PC-9 (cell line): ENCODE results near the gene BRSK2. TPM values are rescaled to one million over a fixed set of nuclear protein-coding genes. Genes with fewer than 3 reads are reported as not detected.

Source experiments
- BruUV-seq: library from RNA; stranded (reverse); fragments of 400-500 nt; replicated peaks from 2 replicates; lab custom pipeline; 2021; lab: Mats Ljungman, UMichigan
- CTCF ChIA-PET: fragments of 300-600 bp; sonication (Branson Sonifier 250); formaldehyde crosslinking; loops from one replicate; lab custom pipeline; 2022; ENCODE audit warnings: antibody characterized with exemption; lab: Charles Lee
- POLR2A ChIA-PET: fragments of 300-600 bp; sonication (Branson Sonifier 250); formaldehyde crosslinking; loops from one replicate; lab custom pipeline; 2022; ENCODE audit warnings: antibody characterized with exemption; ENCODE audit not compliant: unreplicated experiment; lab: Charles Lee
- DNase-seq, 2 experiments: peaks; one replicate each; pipeline versions ENCODE4 v3.0.0 to v3.0.0-alpha.2; 2015 to 2022; ENCODE audit warnings: mixed read lengths in 1 of 2
- H2AFZ ChIP-seq: fragments of 200-600 bp; sonication (generic); 2 replicates; pipeline ENCODE4 v1.8.1; 2017; ENCODE audit warnings: antibody characterized with exemption
- H3F3A ChIP-seq: fragments of 200-600 bp; sonication (generic); 2 replicates; pipeline ENCODE4 v1.8.1; 2017; ENCODE audit warnings: antibody characterized with exemption, mild to moderate bottlenecking, low read depth; ENCODE audit not compliant: insufficient read depth
- H3K27ac ChIP-seq: fragments of 200-600 bp; sonication (generic); 2 replicates; pipeline ENCODE4 v1.6.1; 2016; ENCODE audit warnings: mixed run types
- H3K27me3 ChIP-seq: fragments of 200-600 bp; sonication (generic); 2 replicates; pipeline ENCODE4 v1.6.1; 2016; ENCODE audit warnings: low read depth, mixed run types; ENCODE audit not compliant: insufficient read depth
- H3K36me3 ChIP-seq: fragments of 200-600 bp; sonication (generic); 2 replicates; pipeline ENCODE4 v1.6.1; 2016; ENCODE audit warnings: low read depth, mixed run types
- H3K4me1 ChIP-seq: fragments of 200-600 bp; sonication (generic); replicated peaks from 2 replicates; pipeline ENCODE4 v1.6.1; 2016; ENCODE audit warnings: mixed run types; ENCODE audit not compliant: insufficient read depth
- H3K4me2 ChIP-seq: fragments of 200-600 bp; sonication (generic); 2 replicates; pipeline ENCODE4 v1.6.1; 2017; ENCODE audit warnings: mixed run types
- H3K4me3 ChIP-seq: fragments of 200-600 bp; sonication (generic); 2 replicates; pipeline ENCODE4 v1.6.1; 2016; ENCODE audit warnings: mixed run types
- H3K79me2 ChIP-seq: fragments of 200-600 bp; sonication (generic); 2 replicates; pipeline ENCODE4 v1.6.1; 2017; ENCODE audit warnings: low read depth, mixed run types
- H3K9me2 ChIP-seq: fragments of 200-600 bp; sonication (generic); 2 replicates; pipeline ENCODE4 v1.8.1; 2017; ENCODE audit warnings: mild to moderate bottlenecking; ENCODE audit not compliant: insufficient read depth
- H3K9me3 ChIP-seq: fragments of 200-600 bp; sonication (generic); 2 replicates; pipeline ENCODE4 v1.8.1; 2016; ENCODE audit warnings: low read depth; ENCODE audit not compliant: insufficient read depth
- H4K20me1 ChIP-seq: fragments of 200-600 bp; sonication (generic); 2 replicates; pipeline ENCODE4 v1.8.1; 2017; ENCODE audit not compliant: insufficient read depth
- CTCF ChIP-seq: fragments of 200-600 bp; sonication (generic); conservative IDR thresholded peaks from 2 replicates; pipeline ENCODE4 v1.6.1; 2017; ENCODE audit warnings: mixed run types, antibody characterized with exemption, mild to moderate bottlenecking, moderate library complexity
- EZH2 ChIP-seq: fragments of 200-600 bp; sonication (generic); IDR thresholded peaks from 2 replicates; pipeline ENCODE4 v1.8.0; 2017; ENCODE audit warnings: antibody characterized with exemption, low read depth
- intact Hi-C: fragments of 100-400 bp; cut with micrococcal nuclease; formaldehyde crosslinking; loops from one replicate; pipeline ENCODE4 v1.10.0; 2022; ENCODE audit not compliant: unreplicated experiment
- total RNA-seq: library from RNA; stranded (reverse); gene quantifications from 2 replicates; pipeline ENCODE4 v1.2.3, GENCODE V29; 2021

BRSK2 gene
- total RNA-seq, 1 experiment from 2014 or later, result 2.9 TPM

- Histone ChIP-seq H3K4me2 (peak overlapping the region; percentile 47; the same call in 1 of the 2 replicates), H3K4me1 (no peaks in the 10 kb centered on the region), H3K79me2 (no peaks in the 10 kb centered on the region), H3F3A (no peaks in the 10 kb centered on the region), H3K27me3 (peaks cover 8% of the 10 kb centered on the region; the same call in 1 of the 2 replicates), H4K20me1 (no peaks in the 10 kb centered on the region), H3K36me3 (no peaks in the 10 kb centered on the region), H2AFZ (0 out of 2 replicates have a peak overlapping the region, but pooled peaks have one; percentile 74), H3K9me2 (no peaks in the 10 kb centered on the region), H3K9me3 (no peaks in the 10 kb centered on the region), H3K4me3 (peak overlapping the region; percentile 52), H3K27ac (no peak overlapping the region)
- TF ChIP-seq CTCF (no peak), EZH2 (no peak)
- intact Hi-C loops, result no loop called here
- no TSS peak for BruUV-seq
- ChIA-PET POLR2A (interaction anchor here (0.6 kb wide), 1 partner anchor 112 kb away, joined by 6 read pairs; no protein-coding TSS in a partner anchor), CTCF (interaction anchor here (0.6 kb wide), 3 partner anchors 191 to 596 kb away, joined by 3 read pairs; no protein-coding TSS in a partner anchor)
- peak in 1 of 2 experiments; percentile 63 for DNase-seq
These were observed 6.7 kb upstream of the BRSK2 start for GRCh38 chr11:1382831-1383607.

- intact Hi-C loops, result no loop called here
- H2AFZ ChIP-seq, result no peak overlapping the region
- H3K79me2 ChIP-seq, result no peaks in the 10 kb centered on the region
- no peak overlapping the region for H3K4me3 ChIP-seq
- no peaks in the 10 kb centered on the region for H4K20me1 ChIP-seq
- no peak for TF ChIP-seq EZH2
- no peak for TF ChIP-seq CTCF
- BruUV-seq, result no TSS peak
- POLR2A ChIA-PET, result no interaction called here
- H3F3A ChIP-seq, result no peaks in the 10 kb centered on the region
- no peaks in the 10 kb centered on the region for H3K4me1 ChIP-seq
- H3K9me2 ChIP-seq, result no peaks in the 10 kb centered on the region
- H3K36me3 ChIP-seq, result no peaks in the 10 kb centered on the region
- no peak overlapping the region for H3K27ac ChIP-seq
- peaks cover 6% of the 10 kb centered on the region; the same call in 1 of the 2 replicates for H3K27me3 ChIP-seq
- CTCF ChIA-PET, result interaction anchor here (0.6 kb wide), 1 partner anchor 724 kb away, joined by 3 read pairs; no protein-coding TSS in a partner anchor
- DNase-seq, result no peak
- no peak overlapping the region for H3K4me2 ChIP-seq
- H3K9me3 ChIP-seq, result no peaks in the 10 kb centered on the region
These were observed 5.3 kb upstream of the BRSK2 start for GRCh38 chr11:1384199-1384970.

GRCh38 chr11:1387521-1387920, 2.2 kb upstream of the BRSK2 start:
- Histone ChIP-seq H3K9me3 (no peaks in the 10 kb centered on the region), H3F3A (no peaks in the 10 kb centered on the region), H3K27me3 (no peaks in the 10 kb centered on the region), H3K27ac (no peak overlapping the region), H3K79me2 (no peaks in the 10 kb centered on the region), H3K9me2 (no peaks in the 10 kb centered on the region), H3K36me3 (no peaks in the 10 kb centered on the region), H3K4me2 (no peak overlapping the region), H2AFZ (no peak overlapping the region), H3K4me1 (no peaks in the 10 kb centered on the region), H3K4me3 (no peak overlapping the region), H4K20me1 (no peaks in the 10 kb centered on the region)
- CTCF ChIA-PET, result no interaction called here
- no peak for DNase-seq
- TF ChIP-seq EZH2 (no peak), CTCF (no peak)
- POLR2A ChIA-PET, result no interaction called here
- no TSS peak for BruUV-seq
- intact Hi-C loops, result loop anchor here (5.0 kb wide), 3 partner anchors 50 to 185 kb away; partner anchors contain the start of gene TOLLIP
